NK-92 (cell line): Measurements from ENCODE around the gene ASB8.
"Not testable (repeated sequence)": the region's sequence is repeated elsewhere in the genome, so short reads cannot be mapped to it uniquely, and the experiment has no call there.

ENCODE experiments used
- DNase-seq: peaks from one replicate; lab custom pipeline; 2025; ENCODE audit not compliant: unreplicated experiment; lab: John Stamatoyannopoulos, UW

Gene ASB8

DNA sequence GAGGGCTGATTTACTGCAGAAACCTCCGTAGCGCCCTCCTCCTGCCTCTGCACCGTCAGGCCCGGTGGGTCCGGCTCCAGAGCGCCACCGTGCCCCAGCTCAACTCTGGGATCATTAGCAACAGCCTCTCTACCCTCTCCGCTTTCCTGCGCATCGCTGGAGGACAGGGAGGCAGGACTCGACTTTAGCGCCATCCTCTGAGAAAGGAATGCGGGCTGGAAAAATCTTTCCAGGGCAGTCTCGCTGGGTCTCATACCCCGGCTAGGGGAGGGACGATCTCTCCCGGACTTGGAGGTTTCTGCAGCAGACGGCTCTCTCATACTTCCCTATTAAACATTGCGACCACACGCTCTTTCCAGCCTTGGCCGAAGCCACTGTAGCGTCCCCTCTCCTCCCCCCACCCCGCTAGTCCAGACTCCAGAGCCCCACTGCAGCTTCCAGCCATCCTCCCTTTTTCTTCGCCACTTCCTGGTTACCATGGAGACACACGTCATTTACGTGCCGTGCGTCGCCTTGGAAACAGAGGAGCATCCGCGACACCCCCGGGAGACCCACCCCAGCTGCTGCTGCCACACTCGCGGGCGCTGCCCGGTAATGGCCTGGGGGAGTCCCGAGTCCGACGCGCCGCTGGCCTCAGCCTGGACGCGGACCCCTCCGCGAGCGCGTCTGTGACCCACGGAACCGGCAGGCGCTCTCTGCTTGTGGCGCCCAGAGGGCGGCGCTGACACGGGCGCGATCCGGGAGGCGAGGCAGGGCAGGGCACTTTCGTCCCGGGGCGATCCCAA lies 26.0 kb upstream of the ASB8 start, which contains the start of gene CCDC184:
TSS of gene CCDC184 (plus strand) at position 554 of the 785 bp plus-strand sequence. CDS start 479 bp downstream, outside the sequence.
- no peak for DNase-seq

DNA sequence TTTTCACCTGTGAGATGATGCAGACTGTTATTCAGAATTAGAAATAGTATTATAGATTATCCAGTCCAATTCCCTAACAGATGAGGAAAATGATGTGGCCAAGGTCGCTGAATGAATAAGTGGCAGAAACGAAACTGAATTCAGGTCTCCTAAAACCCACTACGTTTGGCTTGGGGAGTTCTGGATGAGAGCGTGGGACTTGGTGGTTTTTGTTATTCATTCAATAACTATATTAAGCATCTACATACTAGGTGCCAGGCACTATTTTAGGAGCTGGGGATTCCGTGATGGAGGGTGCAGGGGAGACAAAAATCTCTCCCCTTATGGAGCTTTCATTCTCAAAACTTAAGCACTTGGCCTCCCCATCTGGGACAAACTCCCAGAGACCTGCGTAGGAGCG lies 25.3 kb upstream of the ASB8 start:
- DNase-seq: no peak

DNA sequence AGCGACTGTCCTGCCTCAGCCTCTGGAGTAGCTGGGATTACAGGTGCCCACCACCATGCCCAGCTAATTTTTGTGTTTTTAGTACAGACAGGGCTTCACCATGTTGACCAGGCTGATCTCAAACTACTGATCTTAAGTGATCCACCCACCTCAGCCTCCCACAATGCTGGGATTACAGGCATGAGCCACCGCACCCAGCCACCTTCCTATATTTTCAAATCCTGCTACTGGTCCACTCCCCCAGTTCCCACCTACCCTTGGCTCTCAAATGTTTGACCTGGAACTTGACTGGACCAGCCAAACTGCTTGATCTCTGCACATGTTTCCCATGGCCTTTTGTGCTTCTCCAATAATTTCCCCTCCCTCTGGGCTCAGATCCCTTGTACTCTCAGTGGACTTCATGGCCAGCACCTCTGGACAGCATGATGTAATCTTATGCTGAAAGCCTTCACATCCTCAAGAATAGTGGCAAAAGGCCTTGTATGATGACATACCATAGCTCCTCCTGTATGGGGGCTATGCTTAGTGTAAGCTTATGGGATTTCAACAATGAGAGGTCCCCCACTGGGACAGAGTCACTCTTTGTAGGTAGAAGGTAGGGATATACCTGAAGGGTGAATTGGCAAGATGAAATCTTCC lies 23.7 kb upstream of the ASB8 start:
- no peak for DNase-seq

DNA sequence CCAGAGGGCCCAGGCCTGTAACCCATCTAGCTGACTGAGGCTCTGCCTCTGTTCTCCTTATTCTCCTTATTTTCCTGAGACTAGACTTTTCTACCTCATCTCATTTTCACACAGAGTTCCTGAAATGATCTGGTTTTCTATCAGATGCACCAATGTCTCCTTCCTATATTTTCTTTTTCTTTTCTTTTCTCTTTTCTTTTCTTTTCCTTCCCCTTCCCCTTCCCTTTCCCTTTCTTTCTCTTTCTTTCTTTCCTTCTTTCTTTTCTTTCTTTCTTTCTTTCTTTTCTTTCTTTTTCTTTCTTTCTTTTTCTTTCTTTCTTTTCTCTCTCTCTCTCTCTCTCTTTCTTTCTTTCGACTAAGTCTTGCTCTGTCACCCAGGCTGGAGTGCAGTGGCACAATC lies 23.1 kb upstream of the ASB8 start:
- DNase-seq: no peak

DNA sequence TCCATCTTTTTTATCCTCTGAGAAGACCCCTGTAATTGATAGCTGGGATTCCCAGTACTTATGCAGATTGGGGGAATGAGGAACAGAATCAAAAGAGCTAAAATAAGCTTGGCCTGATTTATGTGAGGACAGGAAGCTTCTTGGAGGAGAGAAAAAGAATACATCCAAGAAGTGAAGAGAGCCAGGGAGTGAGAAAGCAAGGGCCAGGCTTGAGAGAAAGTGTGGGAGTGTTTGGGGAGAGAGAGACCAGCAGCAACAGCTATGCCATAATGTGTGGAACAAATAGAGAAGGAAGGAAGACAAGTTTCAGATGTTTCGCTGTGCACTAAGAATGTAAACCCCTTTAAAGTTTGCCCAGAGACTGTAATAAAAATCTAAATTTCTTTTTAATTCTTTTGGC lies 22.2 kb upstream of the ASB8 start:
- DNase-seq: no peak

DNA sequence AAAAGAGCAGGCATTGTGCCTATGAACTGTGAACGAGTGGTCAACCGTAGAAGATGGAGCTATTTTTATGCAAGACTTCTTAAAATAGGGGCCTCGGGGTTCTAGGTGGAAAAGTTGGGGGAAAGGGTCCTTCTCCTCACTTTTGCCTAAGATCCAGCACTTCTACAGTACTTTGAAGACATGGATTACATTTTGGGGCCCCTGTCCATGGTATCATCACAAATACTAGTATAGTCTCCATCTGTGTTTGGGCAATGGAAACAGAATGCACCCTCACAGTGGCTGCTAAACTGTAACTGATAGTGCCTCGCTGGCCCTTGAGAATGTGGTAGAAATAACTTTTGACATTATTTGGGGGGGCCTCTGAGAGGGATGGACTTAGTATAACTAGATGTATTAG lies 20.7 kb upstream of the ASB8 start:
- DNase-seq: no peak

DNA sequence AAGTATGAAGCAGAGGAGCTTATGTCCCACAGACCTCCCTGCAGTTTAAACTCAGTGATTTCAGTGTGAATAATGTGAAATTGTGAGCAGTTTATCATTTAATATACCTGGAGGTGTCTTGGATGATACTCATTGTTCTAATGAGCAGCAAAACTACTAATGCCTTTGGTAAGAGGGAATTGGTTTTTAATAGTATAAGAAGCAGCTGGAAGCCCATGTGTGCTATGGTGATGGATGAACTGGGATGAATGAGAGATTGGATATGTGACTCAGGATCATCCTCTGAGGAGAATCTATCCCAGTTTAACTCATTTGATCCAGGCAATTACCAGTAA lies 19.1 kb upstream of the ASB8 start:
- DNase-seq: no peak

DNA sequence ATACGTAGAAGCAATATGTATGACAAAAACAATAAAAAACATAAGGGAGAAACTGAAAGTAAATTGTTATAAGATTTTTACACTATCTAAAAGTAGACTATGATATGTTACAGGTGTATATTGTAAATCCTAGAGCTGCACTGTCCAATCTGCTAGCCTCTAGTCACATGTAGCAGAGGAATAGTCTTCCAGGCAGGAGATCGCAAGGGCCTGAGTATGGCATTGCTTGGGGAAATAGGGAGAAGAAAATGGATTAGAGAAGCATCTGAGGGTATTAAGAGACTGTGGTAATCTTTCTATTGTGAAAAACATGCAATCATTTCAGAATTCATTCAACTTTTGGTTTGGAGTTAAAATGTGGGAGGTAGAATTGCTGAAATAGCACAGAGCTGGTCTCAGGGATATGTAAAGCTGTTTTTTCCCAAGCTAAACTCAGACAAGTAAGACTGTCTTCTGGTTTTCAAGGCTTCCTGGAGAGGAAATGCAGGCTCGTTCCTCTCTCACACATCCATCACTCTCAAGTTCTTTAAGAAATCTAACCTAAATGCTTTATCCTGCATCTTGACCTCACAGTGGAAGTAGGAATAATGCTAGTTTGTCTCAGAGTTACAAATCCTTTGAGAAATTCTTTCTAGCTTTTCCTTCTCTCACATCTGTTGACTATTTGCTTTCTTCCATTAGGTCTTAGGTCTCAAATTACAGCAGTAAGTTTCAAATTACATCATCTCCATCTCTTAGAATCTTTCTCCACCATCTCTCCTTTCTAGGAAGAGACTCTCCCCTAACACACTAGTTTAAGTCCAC lies 18.5 kb upstream of the ASB8 start:
- no peak for DNase-seq

DNA sequence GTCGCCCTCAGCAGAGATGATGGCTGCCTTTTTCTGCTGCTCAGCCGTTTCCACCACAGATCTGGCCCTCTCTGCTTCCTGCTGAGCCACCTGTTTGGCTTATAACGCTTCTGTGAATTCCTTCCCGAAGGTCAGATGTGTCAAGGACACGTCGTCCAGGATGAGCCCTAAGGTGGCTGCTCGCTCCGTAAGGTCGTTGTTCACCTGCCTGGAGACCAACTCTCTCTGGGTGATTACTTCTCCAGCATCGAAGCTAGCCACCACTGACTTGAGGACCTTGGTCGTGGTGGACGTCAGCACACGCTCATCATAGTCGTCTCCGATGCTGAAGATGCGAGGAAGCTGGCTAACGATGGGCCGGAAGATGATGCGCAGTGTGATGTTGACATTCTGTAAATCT lies 11.7 kb upstream of the ASB8 start:
- no peak for DNase-seq

DNA sequence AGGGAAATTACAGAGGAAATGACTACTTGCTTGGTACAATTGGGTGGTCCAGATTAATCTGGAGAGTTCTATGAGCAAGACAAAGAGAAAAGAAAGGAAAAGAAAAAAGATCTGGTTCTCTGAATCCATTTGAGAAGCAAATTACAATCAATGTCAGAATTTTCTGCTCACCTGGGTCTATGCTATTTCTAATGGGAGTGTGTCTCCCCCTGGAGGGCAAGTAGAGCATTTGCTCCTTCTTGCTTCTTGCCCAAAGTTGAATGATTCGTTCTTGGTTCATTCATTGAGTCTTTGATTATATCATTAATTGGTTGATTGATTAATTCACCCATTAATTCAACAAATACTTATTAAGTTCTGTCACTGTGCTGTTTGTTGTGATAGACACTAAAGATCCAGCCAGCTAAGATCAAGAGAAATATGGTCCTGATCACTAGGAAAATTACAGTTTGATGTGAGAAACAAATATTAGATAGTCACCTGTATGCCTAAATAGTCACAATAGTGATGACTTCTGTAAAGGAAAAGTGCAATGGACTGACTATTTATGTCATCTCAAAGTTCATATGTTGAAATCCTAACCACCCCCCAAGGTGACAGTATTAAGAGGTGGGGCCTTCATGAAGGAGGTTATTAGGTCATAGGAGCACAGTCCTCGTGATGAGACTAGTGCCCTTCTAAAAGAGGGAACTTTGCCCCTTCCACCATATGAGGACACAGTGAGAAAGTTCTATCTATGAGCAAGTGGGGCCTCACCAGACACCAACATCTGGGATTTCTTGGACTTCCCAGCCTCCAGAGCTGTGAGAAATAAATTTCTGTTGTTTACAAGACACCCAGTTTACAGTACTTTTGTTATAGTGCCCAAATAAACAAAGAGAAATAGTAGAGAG lies 8.0 kb upstream of the ASB8 start:
- no peak for DNase-seq

DNA sequence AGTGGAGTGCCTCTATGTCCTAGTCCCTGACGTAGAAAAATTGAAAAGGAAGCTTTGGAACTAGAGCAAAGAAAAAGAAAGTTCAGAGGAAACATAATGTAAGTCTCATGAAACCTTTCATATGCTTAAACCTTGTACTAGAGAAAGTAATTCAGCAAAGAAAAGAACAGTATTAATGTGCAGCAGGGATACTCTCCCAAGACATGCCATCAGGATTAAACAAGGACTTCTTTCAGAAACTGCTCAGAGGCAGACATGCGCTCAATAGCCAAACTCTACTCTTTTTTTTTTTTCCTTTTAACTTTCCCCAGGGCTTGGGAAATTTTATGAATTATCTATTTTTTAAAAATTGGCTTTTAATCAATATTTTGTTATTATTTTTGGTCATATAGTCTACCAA lies 7.1 kb upstream of the ASB8 start:
- no peak for DNase-seq

DNA sequence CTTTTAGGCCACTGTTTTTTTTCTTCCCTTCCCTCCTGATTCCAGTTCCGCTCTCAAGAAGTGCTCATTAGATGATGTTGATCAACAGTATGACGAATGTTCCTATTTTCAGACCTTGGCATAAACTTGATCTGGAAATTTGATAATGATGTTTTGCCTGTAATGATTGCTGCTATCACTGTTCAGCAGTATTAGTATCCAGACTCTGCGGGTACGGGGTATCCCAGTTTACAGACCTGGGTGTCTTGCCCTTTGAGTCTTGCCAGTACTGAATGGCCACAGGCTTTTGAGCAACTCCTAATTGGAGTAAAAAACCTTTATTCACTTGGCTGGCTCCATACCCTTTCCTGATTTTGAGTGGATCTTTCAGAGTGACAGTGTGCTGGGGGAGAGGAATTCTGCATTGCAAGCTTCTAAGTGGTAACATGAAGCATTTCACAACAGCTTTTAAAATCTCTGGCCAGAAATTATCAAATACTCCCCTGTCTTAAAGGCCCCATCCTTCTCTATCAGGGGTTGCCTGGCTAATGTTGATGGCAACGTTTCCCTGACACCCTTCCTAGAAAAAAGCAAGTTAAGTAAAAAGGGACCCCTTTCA lies 5.9 kb upstream of the ASB8 start:
- DNase-seq: no peak

DNA sequence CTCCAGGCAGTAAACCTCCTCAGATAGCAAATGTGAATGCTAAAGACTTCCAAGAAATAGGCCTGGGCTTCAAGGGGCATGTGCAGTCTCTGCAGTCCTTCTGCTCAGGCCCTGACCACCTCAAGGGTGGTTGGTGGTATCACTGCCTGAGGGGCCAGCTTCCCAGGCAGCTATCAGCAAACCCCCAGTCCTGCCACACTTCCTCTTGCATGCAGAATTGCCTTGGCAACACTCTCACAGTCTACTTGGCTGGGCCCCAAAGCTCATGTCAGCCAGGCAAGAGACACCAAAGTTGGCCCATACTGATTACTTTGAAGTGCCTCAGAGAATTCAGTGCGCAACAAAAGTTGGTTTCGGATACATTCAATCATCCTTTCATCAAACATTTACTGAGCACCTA lies 3.5 kb upstream of the ASB8 start:
- no peak for DNase-seq

DNA sequence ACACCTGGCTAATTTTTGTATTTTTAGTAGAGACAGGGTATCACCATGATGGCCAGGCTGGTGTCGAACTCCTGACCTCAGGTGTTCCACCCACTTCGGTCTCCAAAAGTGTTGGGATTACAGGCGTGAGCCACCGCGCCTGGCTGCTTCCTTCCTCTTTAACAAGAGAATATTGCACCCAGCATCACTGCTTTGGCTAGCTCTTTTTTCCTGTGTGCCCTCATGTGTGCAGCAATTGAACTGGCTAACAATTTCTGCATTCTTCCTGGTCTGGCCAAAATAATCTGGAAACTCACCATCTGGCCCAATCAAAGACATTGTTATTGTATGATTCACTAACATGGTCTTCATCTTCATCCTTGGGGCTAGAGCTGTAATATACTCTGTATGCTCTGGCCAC lies 2.7 kb upstream of the ASB8 start:
- no peak for DNase-seq

DNA sequence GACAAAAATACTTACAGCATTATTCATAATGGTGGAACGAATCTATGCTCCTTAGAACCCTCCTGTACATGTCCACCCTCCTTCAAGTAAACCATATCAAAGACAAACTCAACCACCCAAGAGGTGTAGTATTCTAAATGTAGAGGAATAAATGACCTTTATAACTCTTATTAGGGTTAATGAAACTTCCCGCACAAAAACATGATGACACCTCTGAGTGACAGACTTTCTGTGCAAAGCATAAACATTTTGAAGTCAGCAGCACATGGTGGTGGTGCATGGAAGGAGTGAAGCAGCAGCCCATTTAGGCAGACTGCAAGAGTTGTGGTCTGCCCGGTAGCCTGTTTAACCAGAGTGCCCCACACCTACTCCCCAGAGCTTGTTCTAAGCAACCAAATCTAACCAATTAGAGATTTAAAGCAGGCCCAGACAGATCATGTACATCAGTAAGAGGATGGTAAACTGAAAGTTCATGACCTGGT lies 615 bp upstream of the ASB8 start:
- DNase-seq: no peak

DNA sequence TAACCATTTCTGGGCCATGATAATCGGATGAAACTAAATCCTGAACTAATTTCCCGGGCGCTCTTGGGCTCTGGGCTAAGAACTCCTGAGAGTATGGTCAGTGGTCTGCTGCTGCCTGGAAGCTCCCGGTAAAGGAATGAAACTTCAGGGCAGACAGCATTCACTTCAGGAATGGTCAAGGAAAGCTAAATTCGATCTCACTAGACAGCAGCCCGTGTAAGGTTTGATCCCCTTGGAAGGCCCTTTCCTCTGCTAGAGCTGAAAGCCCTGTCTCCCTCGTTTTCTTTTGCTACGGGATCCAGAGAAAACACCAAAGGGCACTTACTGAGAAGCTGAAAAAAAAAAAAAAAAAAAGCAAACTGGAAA lies 680 bp downstream of the ASB8 start:
- no peak for DNase-seq

DNA sequence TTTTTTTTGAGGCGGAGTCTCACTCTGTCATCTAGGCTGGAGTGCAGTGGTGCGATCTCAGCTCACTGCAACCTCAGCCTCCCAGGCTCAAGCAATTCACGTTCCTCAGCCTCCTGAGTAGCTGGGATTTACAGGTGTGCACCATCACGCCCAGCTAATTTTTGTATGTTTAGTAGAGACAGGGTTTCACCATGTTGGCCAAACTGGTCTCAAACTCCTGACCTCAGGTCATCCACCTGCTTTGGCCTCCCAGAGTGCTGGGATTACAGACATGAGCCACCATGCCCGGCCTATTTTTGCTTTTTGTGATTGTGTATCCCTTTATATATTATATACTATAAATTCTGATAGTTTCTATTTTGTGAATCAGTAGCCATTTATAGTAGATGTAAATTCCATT lies 1.5 kb downstream of the ASB8 start:
- not testable (repeated sequence) for DNase-seq

DNA sequence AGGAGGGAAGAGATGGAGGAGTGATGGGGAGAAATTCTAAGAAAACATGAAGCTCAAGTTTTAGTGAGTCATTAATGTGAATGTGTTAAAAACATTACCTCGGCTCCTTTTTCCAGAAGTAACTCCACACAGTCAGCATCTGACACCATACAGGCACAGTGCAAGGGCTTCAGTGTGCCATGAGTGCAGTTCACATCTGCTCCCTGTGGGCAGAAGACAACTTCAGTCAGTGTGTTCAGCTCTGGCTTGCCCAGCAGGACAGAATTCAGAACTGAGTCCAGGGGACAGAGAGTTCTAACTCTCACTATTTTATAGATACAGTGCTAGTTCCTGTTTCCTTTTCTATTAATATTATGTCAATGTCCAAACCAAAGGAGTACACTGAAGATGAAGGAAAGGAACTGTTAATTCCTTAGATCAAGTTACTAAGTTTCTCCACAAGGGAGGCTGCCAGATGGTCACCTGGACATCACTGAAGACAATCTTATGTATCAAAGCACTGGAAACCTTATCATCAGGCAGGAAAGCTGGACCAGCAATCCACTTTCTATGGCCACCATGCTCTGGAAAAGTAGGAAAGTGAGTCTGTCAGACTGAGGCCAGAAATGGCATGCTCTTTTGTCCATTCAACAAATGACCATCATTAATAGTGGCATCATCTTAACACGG lies 6.1 kb downstream of the ASB8 start:
- no peak for DNase-seq

DNA sequence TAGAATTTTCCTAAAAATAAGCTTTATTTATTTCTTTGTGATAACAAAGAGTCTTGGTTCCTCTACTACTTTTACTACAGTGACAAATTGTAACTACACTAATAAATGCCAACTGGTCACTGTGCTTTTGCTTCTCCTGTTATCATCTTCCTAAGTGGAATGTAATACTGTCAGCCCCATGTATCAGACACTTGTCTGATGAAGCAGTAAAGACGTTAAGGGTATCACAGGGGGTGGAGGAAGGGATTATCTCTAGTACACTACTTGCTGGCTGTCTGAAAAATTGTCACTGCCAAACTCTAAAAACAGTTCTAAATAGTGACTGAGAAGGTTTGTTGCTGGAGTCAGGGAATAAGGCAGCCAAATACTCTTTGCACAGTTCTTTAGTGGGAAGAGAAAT lies 11.3 kb downstream of the ASB8 start:
- no peak for DNase-seq

DNA sequence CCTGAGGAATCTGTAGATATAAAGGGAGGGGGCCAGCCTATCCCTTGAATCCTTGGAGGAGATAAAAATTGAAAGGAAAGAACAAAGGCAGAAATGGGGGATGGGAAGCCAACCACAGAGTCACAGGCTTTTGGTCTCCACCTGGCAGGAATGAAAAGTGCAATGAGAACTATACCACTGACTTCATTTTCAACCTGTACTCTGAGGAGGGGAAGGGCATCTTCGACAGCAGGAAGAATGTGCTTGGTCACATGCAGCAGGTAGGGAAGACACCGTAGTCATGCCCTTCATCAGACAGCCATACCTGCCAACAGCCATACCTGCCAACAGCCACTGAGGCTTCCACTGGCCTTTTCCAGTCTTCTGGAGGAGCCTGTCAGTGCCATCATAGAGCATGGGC lies 13.4 kb downstream of the ASB8 start:
- no peak for DNase-seq
